NB4 (cell line): ENCODE data around the gene DLG2.

ENCODE experiments used
- DNase-seq: peaks from one replicate; pipeline ENCODE4 v3.0.0; 2010; ENCODE audit warnings: low read depth
- H3K4me3 ChIP-seq: one replicate; pipeline ENCODE4 v1.5.1; 2011; ENCODE audit warnings: mild to moderate bottlenecking, low read depth, low read length, moderate library complexity
- CTCF ChIP-seq: IDR thresholded peaks from one replicate; pipeline ENCODE4 v1.5.1; 2012; ENCODE audit warnings: low read depth, low read length
- MAX ChIP-seq: IDR thresholded peaks from 2 replicates; pipeline ENCODE4 v1.6.1; 2011; ENCODE audit warnings: low read depth, low read length
- MYC ChIP-seq: IDR thresholded peaks from 2 replicates; pipeline ENCODE4 v1.6.1; 2011; ENCODE audit warnings: low read depth, low read length
- POLR2A ChIP-seq: IDR thresholded peaks from 2 replicates; pipeline ENCODE4 v1.6.1; 2011; ENCODE audit warnings: mild to moderate bottlenecking; ENCODE audit not compliant: insufficient read length; ENCODE audit errors: extremely low read depth

DLG2 gene

DNA sequence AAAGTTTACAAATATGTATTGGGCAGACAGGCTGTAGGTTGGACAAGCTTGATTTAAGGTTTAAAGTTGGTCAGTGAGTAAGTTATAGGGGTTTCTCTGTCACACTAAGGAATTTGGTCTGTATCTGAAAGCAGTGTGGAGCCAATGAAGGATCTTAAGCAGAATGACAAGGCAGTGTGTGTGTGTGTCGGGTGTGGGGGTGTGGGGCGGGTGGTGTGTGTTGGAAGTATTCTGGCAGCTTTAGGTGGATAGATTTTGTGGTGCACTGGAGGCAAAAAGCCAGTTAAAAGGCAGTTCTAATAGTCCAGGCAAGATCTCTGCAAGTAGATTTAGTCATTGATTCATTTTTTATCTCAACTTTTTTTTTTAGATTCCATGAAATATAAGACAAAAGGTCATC is 1334.2 kb downstream of the DLG2 start:
- TF ChIP-seq MYC: no peak
- no peak for TF ChIP-seq MAX
- TF ChIP-seq CTCF: no peak
- TF ChIP-seq POLR2A: no peak
- H3K4me3 ChIP-seq: no peak overlapping the region
- DNase-seq: no peak

- no peak overlapping the region for H3K4me3 ChIP-seq
- DNase-seq: no peak
Observed at GRCh38 chr11:84292006-84292405, 1335.1 kb downstream of the DLG2 start.

GRCh38 chr11:84290647-84291046 is 1336.5 kb downstream of the DLG2 start:
- TF ChIP-seq CTCF (no peak), MYC (no peak), MAX (no peak), POLR2A (no peak)
- no peak overlapping the region for H3K4me3 ChIP-seq
- DNase-seq: no peak

More at GRCh38 chr11:84292006-84292405, 1335.1 kb downstream of the DLG2 start:
- TF ChIP-seq MYC (no peak), POLR2A (no peak), CTCF (no peak), MAX (no peak)

DNA sequence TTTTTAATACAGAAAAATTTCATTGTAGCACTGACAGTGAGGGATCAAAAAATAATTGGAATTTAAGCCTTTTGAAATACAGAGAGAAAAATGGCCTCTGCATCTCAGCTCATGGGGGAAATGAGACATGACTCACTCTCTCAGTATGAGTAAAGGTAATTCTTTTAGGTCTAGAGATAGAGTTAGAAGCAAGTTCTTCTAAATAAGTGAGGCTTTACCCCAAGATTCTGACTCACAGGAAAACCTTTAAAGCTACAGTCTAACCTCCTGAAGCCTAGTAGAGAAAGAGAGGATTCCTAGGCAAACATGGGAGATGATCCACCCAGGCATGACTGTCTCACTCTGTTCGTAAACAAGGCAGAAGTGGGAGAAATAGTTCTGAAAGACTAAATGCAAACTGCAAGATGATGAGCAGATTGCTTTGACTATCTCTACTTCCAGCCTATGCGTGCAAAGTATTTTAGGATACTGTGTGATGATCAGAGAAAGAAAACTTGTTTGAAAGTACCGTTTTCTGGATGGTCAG is 1337.7 kb downstream of the DLG2 start:
- DNase-seq: no peak
- TF ChIP-seq MYC (no peak), MAX (no peak), CTCF (no peak), POLR2A (no peak)
- no peak overlapping the region for H3K4me3 ChIP-seq

DNA sequence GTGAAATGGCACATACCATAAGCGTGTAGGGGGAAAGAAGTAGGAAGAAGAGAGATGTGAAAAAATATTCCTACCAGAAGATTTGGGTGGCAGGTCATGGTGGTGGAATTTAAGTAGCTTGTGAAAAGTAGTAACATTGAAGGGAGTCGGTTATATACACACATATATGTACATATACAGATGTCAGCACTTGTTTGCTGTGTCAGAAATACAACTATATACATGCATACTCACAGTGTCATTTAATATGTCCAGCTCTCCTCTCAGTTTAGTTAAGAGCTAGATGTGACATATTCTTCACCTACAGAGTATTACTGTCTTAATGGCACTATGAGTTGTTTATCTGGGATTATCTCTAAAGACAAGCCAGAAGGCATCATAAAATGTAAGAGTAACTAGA is 1353.6 kb downstream of the DLG2 start:
- DNase-seq: no peak
- H3K4me3 ChIP-seq: no peak overlapping the region
- no peak for TF ChIP-seq POLR2A
- TF ChIP-seq MAX: no peak
- TF ChIP-seq MYC: no peak
- no peak for TF ChIP-seq CTCF

DNA sequence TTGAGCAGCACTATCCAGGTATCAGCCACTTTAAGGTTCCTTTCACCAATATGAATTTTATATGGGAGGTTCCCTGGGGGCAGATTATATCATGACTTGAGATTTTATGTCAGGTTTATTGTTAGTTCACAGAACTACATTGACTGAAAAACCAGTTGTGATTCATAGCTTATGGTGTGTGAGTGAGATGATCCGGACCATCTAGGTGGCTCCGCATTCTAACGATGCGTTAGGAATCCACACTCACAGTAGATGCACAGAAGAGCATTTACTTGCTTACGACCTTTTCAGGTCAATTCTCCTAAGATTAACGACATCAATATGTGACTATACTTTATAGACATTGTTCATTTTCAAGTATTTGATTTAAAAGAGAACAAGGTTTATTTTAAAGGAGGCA is 1356.7 kb downstream of the DLG2 start:
- DNase-seq: no peak
- TF ChIP-seq MYC (no peak), CTCF (no peak), POLR2A (no peak), MAX (no peak)
- no peak overlapping the region for H3K4me3 ChIP-seq
